ENCODE measurements around the gene CACNB2. TPM values are rescaled to one million over a fixed set of nuclear protein-coding genes. Genes with fewer than 3 reads are reported as not detected.

Gene CACNB2
- total RNA-seq, 1 donor from 2014 or later, result 55.9 TPM

GRCh38 chr10:18254692-18255091 lies 114.5 kb downstream of the CACNB2 start:
- no peak for DNase-seq
- no peak for ATAC-seq
- intact Hi-C loops (cut with micrococcal nuclease), result no loop called here

DNA sequence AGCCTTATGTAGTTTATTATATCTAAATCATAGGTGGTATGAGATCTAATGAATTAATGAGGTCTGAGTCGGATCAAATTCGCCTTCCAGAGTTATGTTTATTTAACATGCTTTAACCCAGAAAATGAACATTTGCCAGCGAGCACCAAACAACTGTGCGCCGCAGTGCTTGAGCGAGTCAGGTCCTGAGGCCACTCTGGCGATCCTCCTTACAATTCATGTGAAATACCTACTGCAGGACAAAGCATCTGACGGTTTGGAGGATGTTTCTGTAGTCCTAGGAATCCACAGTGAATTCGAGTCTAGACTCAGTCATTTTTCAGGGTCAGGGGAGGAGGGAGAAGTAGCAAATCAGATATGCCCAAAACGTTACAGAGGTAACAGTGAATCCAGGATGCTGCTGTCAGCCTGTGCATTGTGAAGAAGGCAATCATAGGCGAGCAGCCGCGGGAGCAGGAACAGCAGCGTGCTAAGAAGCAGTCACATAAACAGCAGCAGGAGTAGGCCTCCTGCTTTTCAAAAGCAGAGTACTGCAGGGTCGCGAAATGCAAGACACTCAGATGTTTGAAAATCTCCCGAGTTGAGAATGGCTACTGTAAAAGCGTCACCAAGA lies 120.2 kb downstream of the CACNB2 start:
- peak; percentile 33 for ATAC-seq
- DNase-seq, result no peak
- intact Hi-C loops (cut with micrococcal nuclease), result no loop called here

DNA sequence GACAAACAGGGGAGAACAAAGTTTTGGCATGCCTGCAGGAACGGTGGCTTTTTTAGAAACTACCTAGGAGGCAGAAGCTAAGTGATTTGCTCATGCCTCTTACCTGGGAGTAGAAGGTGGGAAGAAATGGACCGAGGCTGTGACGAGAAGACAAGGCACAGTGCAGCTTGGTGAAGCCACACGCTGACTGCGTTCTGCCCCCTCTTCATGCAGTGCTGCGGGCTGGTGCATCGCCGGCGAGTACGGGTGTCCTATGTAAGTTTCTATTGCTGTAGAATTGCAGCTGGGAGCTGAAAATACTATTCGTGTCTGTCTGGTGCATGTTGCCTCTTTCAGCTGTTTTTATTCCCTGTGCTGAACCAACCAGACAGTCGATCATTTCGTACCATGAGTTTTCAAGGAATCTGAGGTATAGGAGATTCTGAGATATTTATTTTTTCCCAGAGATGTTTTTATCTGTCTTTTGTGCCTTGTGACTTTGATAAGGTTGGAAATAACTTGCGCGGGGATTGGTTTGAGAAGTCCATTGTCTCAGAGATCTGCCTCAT lies 120.9 kb downstream of the CACNB2 start:
- intact Hi-C loops (cut with micrococcal nuclease), result no loop called here
- DNase-seq (peak; percentile 34), ATAC-seq (peak; percentile 79)

DNA sequence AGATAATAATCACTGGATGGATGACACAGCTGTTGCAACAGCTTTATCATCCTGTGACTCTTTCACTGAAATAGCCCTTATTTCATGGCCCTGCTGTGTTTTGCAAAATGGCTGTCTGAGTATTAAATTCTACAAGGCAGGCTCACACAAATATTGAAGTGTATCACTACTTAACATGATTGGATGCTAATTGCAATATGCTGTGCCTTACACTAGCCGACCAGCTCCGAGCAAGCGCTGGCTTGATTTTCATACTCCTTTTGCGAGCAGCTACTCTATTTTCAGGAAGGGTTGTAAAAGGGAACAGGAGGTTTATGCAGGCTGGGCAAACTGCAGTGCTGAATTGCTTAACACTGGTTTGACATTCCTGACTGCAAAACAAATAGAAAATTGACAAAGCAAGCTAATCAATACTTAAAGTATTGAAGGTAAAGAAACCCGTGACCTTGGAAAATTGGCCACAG lies 121.6 kb downstream of the CACNB2 start:
- ATAC-seq (peak; percentile 30), DNase-seq (no peak)
- intact Hi-C loops (cut with micrococcal nuclease), result no loop called here

- DNase-seq (no peak), ATAC-seq (no peak)
- intact Hi-C loops (cut with micrococcal nuclease), result no loop called here
These were observed 124.3 kb downstream of the CACNB2 start for GRCh38 chr10:18264466-18265050.

DNA sequence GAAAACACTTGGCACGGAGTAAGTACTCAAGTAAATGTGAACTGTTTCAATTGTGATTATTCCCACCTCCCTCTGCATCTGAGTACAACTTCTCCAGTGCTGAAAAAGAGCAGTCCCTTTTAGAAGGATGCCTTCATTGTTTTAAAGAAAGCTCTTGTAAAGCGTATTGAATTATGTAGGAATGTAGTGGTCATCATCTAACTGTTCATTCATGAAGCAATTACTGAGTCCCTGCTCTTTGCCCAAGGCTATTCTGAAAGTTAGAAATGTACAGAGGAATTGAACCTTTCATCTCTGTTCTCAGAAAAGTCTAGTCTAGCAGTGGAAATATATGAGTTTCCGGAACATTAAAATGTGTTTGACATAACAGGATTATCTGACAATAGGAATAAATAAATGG lies 127.8 kb downstream of the CACNB2 start:
- ATAC-seq (no peak), DNase-seq (no peak)
- intact Hi-C loops (cut with micrococcal nuclease), result no loop called here

- no peak for DNase-seq
- no peak for ATAC-seq
- intact Hi-C loops (cut with micrococcal nuclease), result no loop called here
These were observed 131.3 kb downstream of the CACNB2 start for GRCh38 chr10:18271491-18271890.

DNA sequence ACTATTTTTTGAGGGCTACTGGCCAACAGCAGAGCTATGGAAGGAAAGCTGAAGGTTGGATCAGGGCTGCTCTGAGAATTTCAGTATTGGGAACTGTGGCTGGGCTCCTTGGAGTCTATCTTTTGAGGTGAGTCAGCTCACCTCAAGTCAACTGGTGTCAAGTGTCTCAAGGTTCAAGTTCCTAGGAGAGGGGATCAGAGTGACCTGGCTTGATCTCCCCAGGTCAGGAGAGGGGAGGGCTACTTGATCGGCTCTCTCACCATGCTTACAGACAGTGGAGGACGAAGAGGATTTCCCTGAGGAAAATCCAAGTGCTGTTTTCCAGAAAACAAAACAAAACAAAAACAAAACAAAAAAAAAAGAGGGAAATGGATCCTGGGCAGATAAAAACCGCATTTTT lies 132.8 kb downstream of the CACNB2 start:
- DNase-seq, result no peak
- no peak for ATAC-seq
- intact Hi-C loops (cut with micrococcal nuclease), result no loop called here

DNA sequence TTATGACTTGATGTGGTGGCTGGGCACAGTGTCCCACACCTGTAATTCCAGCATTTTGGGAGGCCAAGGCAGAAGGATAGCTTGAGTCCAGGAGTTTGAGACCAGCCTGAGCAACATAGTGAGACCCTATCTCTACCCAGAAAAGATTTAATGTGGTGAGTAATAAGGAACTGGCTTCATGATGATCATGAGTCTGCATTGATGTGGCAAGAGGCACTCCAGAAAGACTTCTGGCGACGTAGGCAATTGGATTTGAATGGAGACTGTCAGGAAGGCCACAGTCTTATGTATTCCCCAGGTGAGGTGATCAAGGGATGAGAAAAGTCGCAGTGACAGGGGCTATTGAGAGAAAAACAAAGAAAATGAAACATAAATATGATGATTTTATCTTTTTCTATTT lies 138.0 kb downstream of the CACNB2 start:
- intact Hi-C loops (cut with micrococcal nuclease), result no loop called here
- no peak for ATAC-seq

DNA sequence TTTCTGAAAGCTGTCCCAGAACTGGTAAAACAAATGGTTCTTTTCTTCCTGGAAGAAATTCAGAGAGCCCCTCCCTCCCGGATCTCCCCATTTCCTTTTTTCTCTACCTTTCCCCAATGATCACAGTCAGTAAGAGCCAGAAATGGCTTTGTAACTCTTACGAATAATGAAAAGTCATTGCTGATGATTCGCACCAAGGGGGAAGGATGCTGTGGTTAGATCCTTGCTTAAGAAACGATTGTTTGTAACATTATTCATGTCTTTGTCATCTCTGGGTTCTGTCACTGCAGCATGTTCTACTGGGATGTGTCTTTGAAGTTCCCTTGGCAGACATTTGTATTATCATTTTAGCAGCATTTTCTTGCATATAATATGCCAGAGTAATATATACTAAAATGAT lies 138.9 kb downstream of the CACNB2 start:
- DNase-seq, result no peak
- intact Hi-C loops (cut with micrococcal nuclease), result no loop called here
- no peak for ATAC-seq

More for the DNA sequence above, 138.0 kb downstream of the CACNB2 start:
- no peak for DNase-seq

- no peak for DNase-seq
- intact Hi-C loops (cut with micrococcal nuclease), result no loop called here
- ATAC-seq, result no peak
These were observed 141.9 kb downstream of the CACNB2 start for GRCh38 chr10:18282094-18282493.

- intact Hi-C loops (cut with micrococcal nuclease), result no loop called here
- ATAC-seq (no peak), DNase-seq (no peak)
These were observed 150.6 kb downstream of the CACNB2 start for GRCh38 chr10:18290651-18291313.

DNA sequence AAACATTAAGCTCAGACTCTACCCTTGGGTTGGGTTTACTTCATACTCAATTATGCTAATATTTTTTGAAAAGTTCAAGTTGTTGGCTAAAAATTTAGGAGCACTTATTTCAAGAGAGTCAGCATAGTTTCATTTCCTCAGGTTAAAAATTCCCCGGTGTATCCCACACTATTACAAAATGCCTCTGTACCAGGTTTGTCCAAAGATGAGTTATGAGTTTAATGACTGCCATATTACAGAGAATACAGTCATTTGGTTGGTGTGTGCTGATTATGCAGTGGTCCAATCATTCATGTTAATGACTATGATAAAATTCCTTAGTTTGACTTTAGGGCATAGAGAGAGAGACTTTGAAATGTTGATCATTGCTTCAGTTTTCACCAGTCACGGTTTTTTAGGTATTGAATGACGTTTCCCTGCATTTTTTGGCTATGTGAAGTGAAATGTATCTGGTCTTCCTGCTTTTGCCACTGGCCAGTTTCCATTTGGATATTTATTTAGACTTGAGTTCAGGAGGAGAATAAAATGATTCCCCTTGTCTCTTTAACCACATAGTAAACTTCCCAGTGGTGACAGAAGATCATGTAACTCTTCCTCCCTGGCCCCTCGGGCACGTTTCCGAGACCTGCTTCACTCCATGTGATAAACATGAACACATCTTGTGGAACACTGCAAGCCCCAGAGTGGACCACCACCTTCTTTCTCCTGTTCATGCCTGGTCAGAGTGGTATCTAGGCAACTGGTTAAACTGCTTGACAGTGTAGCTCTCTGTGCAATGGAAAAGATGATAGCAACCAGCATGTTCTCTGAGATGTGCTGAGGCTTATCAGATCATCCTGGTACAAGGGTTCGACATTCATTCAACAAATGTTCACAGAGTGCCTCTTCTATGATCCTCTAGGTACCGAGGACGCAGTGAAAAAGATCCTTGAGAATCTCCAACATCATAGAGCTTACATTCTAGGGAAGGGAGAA lies 153.6 kb downstream of the CACNB2 start:
- DNase-seq (no peak), ATAC-seq (peak; percentile 29)
- intact Hi-C loops (cut with micrococcal nuclease), result no loop called here

DNA sequence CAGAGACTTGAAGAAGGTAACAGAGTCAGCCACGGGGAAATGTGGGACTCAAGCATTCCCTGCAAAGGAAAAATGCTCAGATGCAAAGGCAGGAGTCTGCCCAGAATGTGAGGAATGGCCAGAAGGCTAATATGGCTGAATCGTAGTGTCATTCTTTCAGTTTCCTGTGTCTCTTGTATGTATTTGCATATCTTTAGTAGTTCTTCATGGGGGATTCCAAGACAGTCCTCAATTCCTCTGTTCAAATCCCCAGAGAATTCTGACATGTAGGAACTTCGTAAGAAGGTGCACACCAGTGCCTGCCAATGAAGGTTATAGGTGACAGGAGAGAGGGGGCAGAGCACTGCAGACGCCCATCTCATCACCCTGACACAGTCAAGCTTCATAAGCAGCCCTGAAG lies 154.4 kb downstream of the CACNB2 start:
- ATAC-seq, result peak; percentile 23
- no peak for DNase-seq
- intact Hi-C loops (cut with micrococcal nuclease), result no loop called here

DNA sequence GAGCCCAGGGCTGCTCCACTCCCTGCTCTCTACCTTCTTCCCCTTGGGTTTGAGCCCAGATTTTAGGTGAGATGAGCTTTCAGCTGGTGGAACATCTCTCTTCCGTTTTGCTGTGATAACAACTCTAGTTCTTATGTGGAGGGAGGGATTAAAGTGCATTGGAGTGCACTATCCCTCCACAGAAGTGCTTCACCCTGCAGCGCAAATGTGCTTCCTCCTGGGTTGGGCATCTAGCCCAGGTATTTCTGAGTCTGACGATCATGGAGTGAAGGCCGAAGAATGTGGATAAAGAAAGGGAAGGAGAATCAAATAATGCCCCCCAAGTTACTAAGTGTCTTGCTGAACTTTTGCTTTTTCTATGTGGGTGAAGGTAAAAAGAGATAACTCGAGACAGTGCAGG lies 157.4 kb downstream of the CACNB2 start:
- no peak for ATAC-seq
- intact Hi-C loops (cut with micrococcal nuclease), result no loop called here
- DNase-seq, result no peak

- DNase-seq (no peak), ATAC-seq (no peak)
- intact Hi-C loops (cut with micrococcal nuclease), result no loop called here
These were observed 158.0 kb downstream of the CACNB2 start for GRCh38 chr10:18298256-18298655.

DNA sequence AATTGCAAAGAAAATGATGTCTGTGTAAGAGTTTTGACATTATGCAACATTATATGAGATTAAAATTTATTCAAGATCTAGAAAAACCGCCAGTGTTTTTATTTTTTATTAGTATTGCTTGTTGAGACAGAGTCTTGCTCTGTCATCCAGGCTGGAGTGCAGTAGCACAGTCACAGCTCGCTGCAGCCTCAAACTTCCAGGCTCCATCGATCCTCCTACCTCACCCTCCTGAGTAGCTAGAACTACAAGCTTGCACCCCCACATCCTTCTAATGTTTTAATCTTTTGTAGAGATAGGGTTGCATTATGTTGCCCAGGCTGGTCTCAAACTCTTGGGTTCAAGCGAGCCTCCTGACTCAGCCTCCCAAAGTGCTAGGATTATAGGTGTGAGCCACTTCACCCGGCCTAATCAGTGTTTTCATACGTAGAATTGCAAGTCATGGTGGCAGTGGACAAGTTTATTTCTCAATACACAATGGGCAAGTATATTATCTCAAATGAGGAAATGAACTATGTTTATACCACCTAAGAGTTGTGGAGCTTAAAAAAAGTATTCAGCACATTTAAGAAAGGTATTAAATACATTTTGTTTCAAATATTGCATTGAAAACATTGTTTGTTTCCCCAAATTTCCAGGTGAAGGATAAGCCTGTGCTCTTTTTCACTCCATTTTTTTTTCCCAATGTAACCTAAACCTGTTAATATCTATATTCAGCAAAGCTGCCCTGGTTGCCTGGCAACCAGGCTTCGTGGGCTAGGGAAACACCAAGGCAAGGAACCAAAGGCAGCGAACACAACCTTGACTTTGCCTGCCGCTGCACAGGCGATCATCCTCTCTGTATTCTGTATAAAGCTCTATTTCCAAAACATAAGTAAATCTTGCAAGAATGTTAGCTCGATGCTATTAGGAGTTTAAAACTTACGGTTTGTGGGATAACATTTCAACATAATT lies 163.9 kb downstream of the CACNB2 start:
- ATAC-seq (peak; percentile 29), DNase-seq (peak; percentile 38)
- intact Hi-C loops (cut with micrococcal nuclease), result no loop called here

DNA sequence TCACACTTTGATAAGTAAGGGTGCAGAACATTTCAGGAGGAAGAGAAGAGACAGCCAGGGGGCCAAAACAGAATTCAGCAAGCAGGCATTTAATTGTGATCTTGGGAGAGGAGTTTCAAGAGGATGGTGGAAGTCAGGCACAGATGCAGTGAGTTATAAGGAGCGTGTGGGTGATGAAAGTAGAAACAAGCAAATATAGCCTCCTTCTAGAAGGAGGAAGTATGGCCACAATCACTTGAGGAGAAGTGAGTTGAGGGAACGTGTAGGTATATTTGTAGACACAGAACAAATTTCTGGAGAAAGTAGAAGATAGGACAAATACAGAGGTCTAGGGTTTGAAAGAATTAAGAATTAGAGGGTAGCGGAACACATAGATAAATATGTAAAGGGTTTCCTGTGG lies 165.8 kb downstream of the CACNB2 start:
- no peak for ATAC-seq
- no peak for DNase-seq
- intact Hi-C loops (cut with micrococcal nuclease), result no loop called here

Data from left ventricle myocardium superior (tissue), 1 donor.